Measurements from ENCODE around the gene DYNAP. TPM values are rescaled to one million over a fixed set of nuclear protein-coding genes. Genes with fewer than 3 reads are reported as not detected.

DYNAP gene
- total and polyA plus RNA-seq, 2 donors (not counting 1 experiment from before 2014, with no cell fraction given) = not detected

DNA sequence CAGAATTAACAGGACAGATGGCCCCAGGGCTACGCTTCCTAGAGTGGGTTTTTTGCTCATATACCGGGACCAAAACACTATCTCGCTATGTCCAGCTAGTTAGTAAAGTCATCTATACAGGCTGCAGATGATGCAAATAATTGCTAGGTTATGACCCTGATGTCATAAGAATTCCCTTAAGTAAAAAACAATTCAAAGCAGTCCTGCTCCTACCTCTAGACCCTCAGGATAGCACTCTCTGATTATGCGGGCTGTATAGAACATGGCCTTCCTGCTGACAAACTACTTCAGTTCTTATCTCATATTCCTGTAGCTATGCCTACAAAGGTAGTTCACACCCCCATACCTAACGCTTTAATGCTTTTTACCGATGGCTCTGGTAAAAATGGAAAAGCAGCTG is 13.2 kb downstream of the DYNAP start:
- no peaks in the 10 kb centered on the region for H3K27me3 Mint-ChIP-seq
- H3K27ac Mint-ChIP-seq = no peak overlapping the region
- no peaks in the 10 kb centered on the region for H3K79me2 ChIP-seq (ENCODE audit: control insufficient read depth, insufficient read depth, low read length)
- H3K4me3 ChIP-seq (ENCODE audit: control extremely low read depth in 1 of 5, extremely low read depth in 1 of 5, insufficient read depth in 1 of 5, low read depth in 2 of 5, low read length in 4 of 5) = no peak overlapping the region
- H3K9ac ChIP-seq (ENCODE audit: low read length) = no peak overlapping the region
- intact Hi-C loops (cut with micrococcal nuclease) = no loop called here
- H3K4me1 Mint-ChIP-seq = no peaks in the 10 kb centered on the region
- H4K20me1 ChIP-seq (ENCODE audit: control insufficient read depth, insufficient read depth, low read length, poor library complexity, severe bottlenecking) = no peaks in the 10 kb centered on the region
- no peaks in the 10 kb centered on the region for H3K4me1 ChIP-seq (ENCODE audit: control insufficient read depth in 2 of 2, insufficient read depth in 2 of 2, low read length in 2 of 2)
- POLR2A ChIA-PET = no interaction called here
- no peak for ATAC-seq (ENCODE audit: low read depth)
- no peak overlapping the region for H2AFZ ChIP-seq (ENCODE audit: insufficient read depth, low read depth, low read length, poor library complexity, severe bottlenecking)
- H3K9me3 Mint-ChIP-seq (ENCODE audit: insufficient read depth) = no peaks in the 10 kb centered on the region
- DNase-seq = no peak
- no peaks in the 10 kb centered on the region for H3K9me3 ChIP-seq (ENCODE audit: control extremely low read depth in 1 of 3, control insufficient read depth in 2 of 3, insufficient read depth in 1 of 3, low read length in 2 of 3)
- H3K27me3 ChIP-seq (replicated peaks in 1 of 4; ENCODE audit: control extremely low read depth in 1 of 4, control insufficient read depth in 3 of 4, insufficient read depth in 4 of 4, low read length in 3 of 4) = no peaks in the 10 kb centered on the region
- no peak overlapping the region for H3K27ac ChIP-seq (ENCODE audit: low read length in 2 of 2)
- TF ChIP-seq EZH2 (IDR thresholded peaks at IDR 0.05; ENCODE audit: borderline replicate concordance, insufficient read depth, low read depth, low read length, poor library complexity, severe bottlenecking) (no peak), CTCF (IDR thresholded peaks at IDR 0.05) (no peak)
- H3K36me3 ChIP-seq (replicated peaks in 1 of 2; ENCODE audit: control extremely low read depth in 1 of 2, control insufficient read depth in 1 of 2, extremely low read depth in 1 of 2, insufficient read depth in 2 of 2, low read length in 1 of 2) = no peaks in the 10 kb centered on the region
- no peak overlapping the region for H3K4me3 Mint-ChIP-seq
- H3K4me2 ChIP-seq (replicated peaks; ENCODE audit: low read depth, low read length, poor library complexity, severe bottlenecking) = no peak overlapping the region
- 93% methylated on average over 3 of the region's 6 CpGs for WGBS (ENCODE audit: insufficient coverage)
- CTCF ChIA-PET = no interaction called here

DNA sequence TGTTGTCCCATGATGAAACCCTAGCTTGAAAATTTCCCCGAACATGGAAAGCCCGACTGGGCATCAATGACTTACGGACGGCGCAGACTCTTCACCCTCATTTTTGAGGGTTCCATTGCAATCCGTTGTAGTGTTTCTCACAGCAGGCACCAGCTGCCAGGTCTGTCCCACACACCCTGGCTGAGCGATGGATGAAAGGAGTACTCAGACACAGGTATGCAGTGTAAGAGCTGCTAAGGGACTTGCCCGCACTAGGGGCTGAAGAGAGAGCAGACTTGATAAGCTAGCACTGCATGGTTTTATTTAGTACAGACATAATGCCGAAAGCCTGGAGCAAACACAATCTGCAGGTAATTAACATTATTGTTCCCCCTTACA is 15.8 kb downstream of the DYNAP start:
- no peak overlapping the region for H3K4me2 ChIP-seq (replicated peaks; ENCODE audit: low read depth, low read length, poor library complexity, severe bottlenecking)
- no peaks in the 10 kb centered on the region for H4K20me1 ChIP-seq (ENCODE audit: control insufficient read depth, insufficient read depth, low read length, poor library complexity, severe bottlenecking)
- intact Hi-C loops (cut with micrococcal nuclease) = no loop called here
- WGBS (ENCODE audit: insufficient coverage) = 99% methylated on average over 9 of the region's 9 CpGs
- no peak overlapping the region for H3K27ac Mint-ChIP-seq
- no peak overlapping the region for H2AFZ ChIP-seq (ENCODE audit: insufficient read depth, low read depth, low read length, poor library complexity, severe bottlenecking)
- CTCF ChIA-PET = no interaction called here
- H3K27me3 Mint-ChIP-seq = no peaks in the 10 kb centered on the region
- H3K4me1 ChIP-seq (ENCODE audit: control insufficient read depth in 2 of 2, insufficient read depth in 2 of 2, low read length in 2 of 2) = no peaks in the 10 kb centered on the region
- no peaks in the 10 kb centered on the region for H3K9me3 ChIP-seq (ENCODE audit: control extremely low read depth in 1 of 3, control insufficient read depth in 2 of 3, insufficient read depth in 1 of 3, low read length in 2 of 3)
- no peak overlapping the region for H3K4me3 Mint-ChIP-seq
- no peak overlapping the region for H3K9ac ChIP-seq (ENCODE audit: low read length)
- no peaks in the 10 kb centered on the region for H3K79me2 ChIP-seq (ENCODE audit: control insufficient read depth, insufficient read depth, low read length)
- H3K27ac ChIP-seq (ENCODE audit: low read length in 2 of 2) = no peak overlapping the region
- no peaks in the 10 kb centered on the region for H3K9me3 Mint-ChIP-seq (ENCODE audit: insufficient read depth)
- H3K4me3 ChIP-seq (ENCODE audit: control extremely low read depth in 1 of 5, extremely low read depth in 1 of 5, insufficient read depth in 1 of 5, low read depth in 2 of 5, low read length in 4 of 5) = no peak overlapping the region
- POLR2A ChIA-PET = no interaction called here
- no peak for DNase-seq
- no peak for ATAC-seq (ENCODE audit: low read depth)
- no peaks in the 10 kb centered on the region for H3K4me1 Mint-ChIP-seq
- no peaks in the 10 kb centered on the region for H3K36me3 ChIP-seq (replicated peaks in 1 of 2; ENCODE audit: control extremely low read depth in 1 of 2, control insufficient read depth in 1 of 2, extremely low read depth in 1 of 2, insufficient read depth in 2 of 2, low read length in 1 of 2)
- no peaks in the 10 kb centered on the region for H3K27me3 ChIP-seq (replicated peaks in 1 of 4; ENCODE audit: control extremely low read depth in 1 of 4, control insufficient read depth in 3 of 4, insufficient read depth in 4 of 4, low read length in 3 of 4)
- TF ChIP-seq EZH2 (IDR thresholded peaks at IDR 0.05; ENCODE audit: borderline replicate concordance, insufficient read depth, low read depth, low read length, poor library complexity, severe bottlenecking) = no peak
- no peak for TF ChIP-seq CTCF (IDR thresholded peaks at IDR 0.05)
